Keratinocyte (primary cell): ENCODE measurements around the gene RDX. TPM values are rescaled to one million over a fixed set of nuclear protein-coding genes. Genes with fewer than 3 reads are reported as not detected.

Experiments used
- DNase-seq: peaks from one replicate; pipeline ENCODE4 v3.0.0-alpha.2; 2011; ENCODE audit warnings: low read depth, missing footprints, low spot score
- FAIRE-seq: peaks from 2 replicates; lab custom pipeline; 2011; peaks lifted over from hg19 to GRCh38; lab: Jason Lieb, UNC
- H2AFZ ChIP-seq: 2 replicates; pipeline ENCODE4 v1.6.0; 2012; ENCODE audit warnings: low read length, control low read depth, inconsistent platforms; ENCODE audit not compliant: control insufficient read depth
- H3K27ac ChIP-seq: 2 replicates; pipeline ENCODE4 v1.5.1; 2011; ENCODE audit warnings: low read length; ENCODE audit not compliant: control insufficient read depth, insufficient read depth
- H3K27me3 ChIP-seq: 3 replicates; pipeline ENCODE4 v1.6.0; 2011; ENCODE audit warnings: low read length; ENCODE audit not compliant: control insufficient read depth, insufficient read depth; ENCODE audit errors: extremely low read depth
- H3K36me3 ChIP-seq, 2 experiments: 2 replicates in 1 of 2; 3 replicates in 1 of 2; pipeline ENCODE4 v1.5.1; 2011; ENCODE audit warnings: low read length in 2 of 2, mild to moderate bottlenecking in 1 of 2; ENCODE audit not compliant: control insufficient read depth in 2 of 2, insufficient read depth in 2 of 2; ENCODE audit errors: extremely low read depth in 1 of 2
- H3K4me1 ChIP-seq: 3 replicates; pipeline ENCODE4 v1.5.1; 2011; ENCODE audit warnings: low read length; ENCODE audit not compliant: control insufficient read depth, insufficient read depth; ENCODE audit errors: extremely low read depth
- H3K4me2 ChIP-seq: 3 replicates; pipeline ENCODE4 v1.6.0; 2011; ENCODE audit warnings: low read depth, low read length; ENCODE audit not compliant: control insufficient read depth, insufficient read depth; ENCODE audit errors: extremely low read depth
- H3K4me3 ChIP-seq, 3 experiments: fragments of 200-600 bp in 1 of 3; sonication (generic) in 1 of 3; 2 replicates in 2 of 3; 3 replicates in 1 of 3; pipeline ENCODE4 v1.5.1; 2011 to 2016; ENCODE audit warnings: low read length in 3 of 3, mild to moderate bottlenecking in 3 of 3, control low read depth in 2 of 3, inconsistent platforms in 1 of 3, low read depth in 1 of 3, mixed read lengths in 1 of 3, mixed run types in 1 of 3, moderate library complexity in 1 of 3; ENCODE audit not compliant: control insufficient read depth in 2 of 3, insufficient read depth in 2 of 3; ENCODE audit errors: extremely low read depth in 1 of 3
- H3K79me2 ChIP-seq: 2 replicates; pipeline ENCODE4 v1.6.0; 2012; ENCODE audit warnings: low read length; ENCODE audit not compliant: control insufficient read depth, insufficient read depth
- H3K9ac ChIP-seq: 3 replicates; pipeline ENCODE4 v1.6.0; 2011; ENCODE audit warnings: low read length; ENCODE audit not compliant: control insufficient read depth, insufficient read depth; ENCODE audit errors: extremely low read depth
- H3K9me1 ChIP-seq: 3 replicates; pipeline ENCODE4 v1.6.0; 2011; ENCODE audit warnings: low read length; ENCODE audit not compliant: control insufficient read depth, insufficient read depth; ENCODE audit errors: extremely low read depth
- H3K9me3 ChIP-seq: 2 replicates; pipeline ENCODE4 v1.5.1; 2012; ENCODE audit warnings: low read depth, low read length; ENCODE audit not compliant: control insufficient read depth
- H4K20me1 ChIP-seq: 3 replicates; pipeline ENCODE4 v1.6.0; 2011; ENCODE audit warnings: low read length; ENCODE audit not compliant: control insufficient read depth, insufficient read depth; ENCODE audit errors: extremely low read depth
- CTCF ChIP-seq, 3 experiments: IDR thresholded peaks in 1 of 3; conservative IDR thresholded peaks in 1 of 3; optimal IDR thresholded peaks in 1 of 3; 2 replicates in 2 of 3; 3 replicates in 1 of 3; pipeline versions ENCODE3 to v1.5.1; 2011; ENCODE audit warnings: low read length in 3 of 3, mild to moderate bottlenecking in 3 of 3, moderate library complexity in 2 of 3, control low read depth in 1 of 3, inconsistent platforms in 1 of 3; ENCODE audit not compliant: insufficient read depth in 2 of 3; ENCODE audit errors: extremely low read depth in 1 of 3
- EZH2 ChIP-seq: IDR thresholded peaks from one replicate; pipeline ENCODE4 v1.6.1; 2012; ENCODE audit warnings: inconsistent platforms, mild to moderate bottlenecking, low read length, moderate library complexity
- dilution Hi-C: fragments of 300-500 bp; cut with MboI; formaldehyde crosslinking; loops from one replicate; pipeline ENCODE4 v1.7.0; 2020; ENCODE audit warnings: low sequenced_read_pairs; ENCODE audit not compliant: extremely low pct_ligation_motif_present
- polyA plus RNA-seq, 5 experiments: library from polyadenylated mRNA; depleted of rRNA in 3 of 5; stranded (reverse) in 3 of 5; stranded (forward) in 1 of 5; unstranded in 1 of 5; fragments of >200 nt; gene quantifications; 1 replicate in 1 of 5; 2 replicates in 3 of 5; 3 replicates in 1 of 5; pipeline versions ENCODE4 v1.2.1 to v1.2.3, GENCODE V29; 2011 to 2012; ENCODE audit warnings: missing spikeins in 2 of 5, low read depth in 1 of 5, low replicate concordance in 1 of 5

The RDX gene
- polyA plus RNA-seq, 1 donor (not counting 4 experiments of a cell fraction or from before 2014, with no cell fraction given): 85.4 TPM

GRCh38 chr11:110126936-110127335, 169.5 kb downstream of the RDX start:
- no peaks in the 10 kb centered on the region for H3K27me3 ChIP-seq
- H3K36me3 ChIP-seq: peaks cover 0 to 2% of the 10 kb centered on the region in 2 experiments
- DNase-seq: no peak
- no peak for TF ChIP-seq EZH2
- TF ChIP-seq CTCF (optimal IDR thresholded peaks at IDR 0.05 in 1 of 3, IDR thresholded peaks at IDR 0.05 in 1 of 3, conservative IDR thresholded peaks at IDR 0.05 in 1 of 3; ENCODE audit: extremely low read depth in 1 of 3, insufficient read depth in 2 of 3, low read length in 3 of 3): no peak
- no peaks in the 10 kb centered on the region for H4K20me1 ChIP-seq
- FAIRE-seq: no peak
- no peak overlapping the region for H2AFZ ChIP-seq
- peaks cover 33% of the 10 kb centered on the region for H3K4me1 ChIP-seq
- no peak overlapping the region for H3K9ac ChIP-seq
- no peaks in the 10 kb centered on the region for H3K9me3 ChIP-seq
- H3K79me2 ChIP-seq: peaks cover 32% of the 10 kb centered on the region
- no peak overlapping the region for H3K4me3 ChIP-seq
- H3K4me2 ChIP-seq: no peak overlapping the region
- dilution Hi-C loops: no loop called here
- H3K9me1 ChIP-seq: no peaks in the 10 kb centered on the region
- H3K27ac ChIP-seq: no peak overlapping the region

- Histone ChIP-seq H3K9me1 (no peaks in the 10 kb centered on the region), H2AFZ (no peak overlapping the region), H3K36me3 (peaks cover 0 to 2% of the 10 kb centered on the region in 2 experiments), H3K4me3 (no peak overlapping the region), H4K20me1 (no peaks in the 10 kb centered on the region), H3K79me2 (peaks cover 33% of the 10 kb centered on the region), H3K9ac (no peak overlapping the region), H3K27me3 (no peaks in the 10 kb centered on the region), H3K27ac (no peak overlapping the region), H3K9me3 (no peaks in the 10 kb centered on the region), H3K4me2 (no peak overlapping the region), H3K4me1 (peaks cover 28% of the 10 kb centered on the region)
- DNase-seq (no peak), FAIRE-seq (peak; percentile 59)
- TF ChIP-seq EZH2: no peak
- TF ChIP-seq CTCF (optimal IDR thresholded peaks at IDR 0.05 in 1 of 3, IDR thresholded peaks at IDR 0.05 in 1 of 3, conservative IDR thresholded peaks at IDR 0.05 in 1 of 3; ENCODE audit: extremely low read depth in 1 of 3, insufficient read depth in 2 of 3, low read length in 3 of 3): no peak
- dilution Hi-C loops: no loop called here
These were observed 170.8 kb downstream of the RDX start for GRCh38 chr11:110125632-110126031.

Other genes starting within 250 kb of the RDX start
- 11.1 to 14.0 TPM (median 13.9 TPM) in 3 replicates for gene ZC3H12C, start 203.2 kb downstream of the RDX start, polyA plus RNA-seq
- 6.0 to 9.1 TPM (median 6.2 TPM) in 3 replicates for gene FDX1, start 133.3 kb upstream of the RDX start, polyA plus RNA-seq